GM19324 (cell line): Measurements from ENCODE around the gene SMPD3.
"Not testable (repeated sequence)": the region's sequence is repeated elsewhere in the genome, so short reads cannot be mapped to it uniquely, and the experiment has no call there.

ENCODE experiments used
- ATAC-seq: cut with Tn5 transposase; IDR thresholded peaks from one replicate; pipeline ENCODE4 v1.9.1; 2021; ENCODE audit warnings: mild to moderate bottlenecking, moderate library complexity; ENCODE audit not compliant: unreplicated experiment, low FRiP score

The SMPD3 gene

GRCh38 chr16:68448360-68448970 lies at the start of gene SMPD3:
SMPD3 (minus strand) TSS chr16:68448508; CDS start chr16:68372181, 76,327 bp downstream.
- ATAC-seq: peak; percentile 91

- no peak for ATAC-seq
Measured at GRCh38 chr16:68496689-68497088, 48.4 kb upstream of the SMPD3 start.

GRCh38 chr16:68494261-68494660 lies 46.0 kb upstream of the SMPD3 start:
- not testable (repeated sequence) for ATAC-seq

GRCh38 chr16:68493412-68494070 lies 45.2 kb upstream of the SMPD3 start:
- ATAC-seq: no peak

GRCh38 chr16:68492543-68493411 lies 44.5 kb upstream of the SMPD3 start:
- ATAC-seq: no peak

GRCh38 chr16:68492151-68492542 lies 43.8 kb upstream of the SMPD3 start:
- no peak for ATAC-seq

- ATAC-seq: no peak
Measured at GRCh38 chr16:68491576-68491950, 43.3 kb upstream of the SMPD3 start.

- ATAC-seq: no peak
Measured at GRCh38 chr16:68490829-68491575, 42.7 kb upstream of the SMPD3 start.

GRCh38 chr16:68490358-68490757 lies 42.0 kb upstream of the SMPD3 start:
- ATAC-seq: no peak

GRCh38 chr16:68488554-68488953 lies 40.2 kb upstream of the SMPD3 start:
- ATAC-seq: no peak

- ATAC-seq: no peak
Measured at GRCh38 chr16:68487669-68488068, 39.4 kb upstream of the SMPD3 start.

- ATAC-seq: no peak
Measured at GRCh38 chr16:68487203-68487514, 38.9 kb upstream of the SMPD3 start.

GRCh38 chr16:68486502-68487202 lies 38.3 kb upstream of the SMPD3 start:
- no peak for ATAC-seq

- no peak for ATAC-seq
Measured at GRCh38 chr16:68481636-68482035, 33.3 kb upstream of the SMPD3 start.

- ATAC-seq: no peak
Measured at GRCh38 chr16:68480084-68480995, 32.0 kb upstream of the SMPD3 start.

- no peak for ATAC-seq
Measured at GRCh38 chr16:68479271-68479670, 31.0 kb upstream of the SMPD3 start.

GRCh38 chr16:68478526-68479250 lies 30.4 kb upstream of the SMPD3 start:
- ATAC-seq: no peak

- ATAC-seq: no peak
Measured at GRCh38 chr16:68475071-68475470, 26.8 kb upstream of the SMPD3 start.
